Esophagus squamous epithelium (tissue), 5 donors: ENCODE data around the gene RGS18. TPM values are rescaled to one million over a fixed set of nuclear protein-coding genes. Genes with fewer than 3 reads are reported as not detected.

ENCODE experiments used
- DNase-seq: peaks from one replicate; lab custom pipeline; 2025; lab: John Stamatoyannopoulos, UW
- H3K27ac ChIP-seq, 4 donors: fragments of 200-600 bp; sonication (generic); one replicate each; pipeline ENCODE4 v1.5.1; 2016 to 2019; ENCODE audit warnings: mild to moderate bottlenecking in 1 of 4
- H3K27me3 ChIP-seq, 4 donors: fragments of 200-600 bp; sonication (generic); 1 replicate in 3 of 4; 2 replicates in 1 of 4; pipeline versions ENCODE4 v1.5.1 to v1.6.0; 2017 to 2021; ENCODE audit warnings: antibody characterized with exemption in 1 of 4
- H3K36me3 ChIP-seq, 3 donors: fragments of 200-600 bp; sonication (generic); one replicate each; pipeline ENCODE4 v1.5.1; 2016 to 2019
- H3K4me1 ChIP-seq, 3 donors: fragments of 200-600 bp; sonication (generic); one replicate each; pipeline ENCODE4 v1.5.1; 2017 to 2019
- H3K4me3 ChIP-seq, 4 donors: fragments of 200-600 bp; sonication (generic); 1 replicate in 3 of 4; 2 replicates in 1 of 4; pipeline ENCODE4 v1.5.1; 2016 to 2019; ENCODE audit warnings: mild to moderate bottlenecking in 2 of 4, moderate library complexity in 1 of 4
- H3K9me3 ChIP-seq, 3 donors: fragments of 200-600 bp; sonication (generic); one replicate each; pipeline ENCODE4 v1.5.1; 2016 to 2019
- POLR2A ChIP-seq, 4 donors: fragments of 450-650 bp; IDR thresholded peaks; one replicate each; pipeline ENCODE4 v1.6.1; 2017; ENCODE audit warnings: antibody characterized with exemption in 4 of 4, mild to moderate bottlenecking in 4 of 4, moderate library complexity in 3 of 4
- WGBS, 2 donors: methylation state at CpG; one replicate each; pipeline ENCODE4 v1.1.5; 2018; 5-methylcytosine and 5-hydroxymethylcytosine counted together
- intact Hi-C: fragments of 100-400 bp; cut with DNase I; formaldehyde crosslinking; loops from one replicate; pipeline ENCODE4 v1.15.0; 2022
- total RNA-seq, 4 donors: library from RNA; depleted of rRNA; stranded (reverse); fragments of >200 nt; gene quantifications; one replicate each; pipeline ENCODE4 v1.1.0, GENCODE V29; 2016
- TF ChIP-seq, protein P1 (sequence below), 6 experiments: fragments of 450-650 bp in 4 of 6; fragments of 200-600 bp in 2 of 6; sonication (generic) in 2 of 6; IDR thresholded peaks; one replicate each; pipeline ENCODE4 v1.5.1; 2016 to 2019; ENCODE audit warnings: antibody characterized with exemption in 6 of 6, mild to moderate bottlenecking in 4 of 6, moderate library complexity in 4 of 6
- donor health status: DM: yes; HTN: yes; CAD: no.

Gene RGS18
- total RNA-seq, 4 donors from 2014 or later: 0.53 to 4.6 (median 1.6) TPM

DNA sequence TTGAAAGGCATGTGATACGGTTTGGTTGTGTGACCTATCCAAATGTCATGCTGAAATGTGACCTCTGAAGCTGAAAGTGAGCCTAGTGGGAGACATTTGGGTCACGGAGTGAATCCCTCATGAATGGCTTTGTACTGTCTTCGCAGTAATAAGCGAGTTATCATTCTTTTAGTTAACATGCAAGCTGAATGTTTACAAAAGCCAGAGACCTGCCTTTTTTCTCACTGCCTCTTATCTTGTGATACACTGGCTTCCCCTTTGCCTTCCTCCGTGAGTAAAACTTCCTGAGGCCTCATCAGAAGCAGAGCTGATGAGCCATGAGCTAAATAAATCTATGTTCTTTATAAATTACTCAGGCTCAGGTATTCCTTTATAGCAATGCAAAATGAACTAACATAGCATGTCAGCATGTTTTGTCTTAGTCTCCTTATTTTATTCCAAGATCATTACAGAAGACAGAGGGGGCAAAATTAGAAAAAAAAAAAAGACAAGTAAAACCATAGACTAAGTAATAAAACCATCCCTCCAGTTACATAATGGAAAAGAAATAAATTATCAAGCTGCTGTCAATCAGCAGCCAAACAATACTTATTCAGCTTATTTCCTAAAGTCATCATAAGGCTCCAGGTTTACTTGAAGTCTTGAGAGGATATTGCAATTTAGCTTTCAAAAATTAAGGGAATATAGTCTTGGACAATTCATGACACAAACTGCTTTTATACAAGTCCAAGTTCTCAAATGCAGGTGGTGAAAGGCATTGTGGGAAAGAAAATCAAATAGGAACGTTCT is 12.1 kb downstream of the RGS18 start:
- 42% methylated on average over 6 of the region's 6 CpGs for WGBS, 2 donors
- intact Hi-C loops: no loop called here

DNA sequence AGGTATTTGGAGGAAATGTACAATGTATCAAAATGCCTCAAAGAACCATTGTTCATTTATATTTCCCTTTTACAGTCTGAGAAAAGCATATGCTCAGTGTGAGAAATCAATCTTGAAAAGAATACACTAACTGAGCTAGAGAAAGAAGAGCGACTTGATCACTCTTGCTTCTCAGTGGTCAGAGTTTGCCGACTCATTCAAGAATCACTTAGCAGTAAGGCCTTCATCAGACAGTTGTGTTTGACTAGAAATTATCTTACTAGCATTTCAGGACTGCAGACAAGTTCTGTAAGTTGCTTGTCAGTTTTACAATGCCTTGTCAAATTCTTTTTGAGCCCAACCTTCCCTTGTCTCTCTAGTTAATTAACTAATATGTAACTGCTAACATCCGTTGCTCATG is 12.9 kb downstream of the RGS18 start:
- WGBS, 2 donors: 78 to 85% methylated on average over 3 of the region's 3 CpGs
- intact Hi-C loops: no loop called here
- Histone ChIP-seq H3K27me3 (no peaks in the 10 kb centered on the region), H3K9me3 (no peaks in the 10 kb centered on the region), H3K4me3 (no peak overlapping the region), H3K27ac (no peak overlapping the region), H3K36me3 (no peaks in the 10 kb centered on the region), H3K4me1 (peaks cover 0 to 9% (median 0%) of the 10 kb centered on the region in 3 donors)
- TF ChIP-seq, protein P1, sequence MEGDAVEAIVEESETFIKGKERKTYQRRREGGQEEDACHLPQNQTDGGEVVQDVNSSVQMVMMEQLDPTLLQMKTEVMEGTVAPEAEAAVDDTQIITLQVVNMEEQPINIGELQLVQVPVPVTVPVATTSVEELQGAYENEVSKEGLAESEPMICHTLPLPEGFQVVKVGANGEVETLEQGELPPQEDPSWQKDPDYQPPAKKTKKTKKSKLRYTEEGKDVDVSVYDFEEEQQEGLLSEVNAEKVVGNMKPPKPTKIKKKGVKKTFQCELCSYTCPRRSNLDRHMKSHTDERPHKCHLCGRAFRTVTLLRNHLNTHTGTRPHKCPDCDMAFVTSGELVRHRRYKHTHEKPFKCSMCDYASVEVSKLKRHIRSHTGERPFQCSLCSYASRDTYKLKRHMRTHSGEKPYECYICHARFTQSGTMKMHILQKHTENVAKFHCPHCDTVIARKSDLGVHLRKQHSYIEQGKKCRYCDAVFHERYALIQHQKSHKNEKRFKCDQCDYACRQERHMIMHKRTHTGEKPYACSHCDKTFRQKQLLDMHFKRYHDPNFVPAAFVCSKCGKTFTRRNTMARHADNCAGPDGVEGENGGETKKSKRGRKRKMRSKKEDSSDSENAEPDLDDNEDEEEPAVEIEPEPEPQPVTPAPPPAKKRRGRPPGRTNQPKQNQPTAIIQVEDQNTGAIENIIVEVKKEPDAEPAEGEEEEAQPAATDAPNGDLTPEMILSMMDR (IDR thresholded peaks at IDR 0.05): no peak
- TF ChIP-seq POLR2A (IDR thresholded peaks at IDR 0.05): no peak
- DNase-seq: no peak

More for the DNA sequence above, 12.1 kb downstream of the RGS18 start:
- Histone ChIP-seq H3K27ac (no peak overlapping the region), H3K9me3 (no peaks in the 10 kb centered on the region), H3K4me1 (peaks cover 0 to 9% (median 0%) of the 10 kb centered on the region in 3 donors), H3K27me3 (no peaks in the 10 kb centered on the region), H3K4me3 (no peak overlapping the region), H3K36me3 (no peaks in the 10 kb centered on the region)
- DNase-seq: no peak
- TF ChIP-seq, protein P1 (IDR thresholded peaks at IDR 0.05): no peak
- TF ChIP-seq POLR2A (IDR thresholded peaks at IDR 0.05): no peak

DNA sequence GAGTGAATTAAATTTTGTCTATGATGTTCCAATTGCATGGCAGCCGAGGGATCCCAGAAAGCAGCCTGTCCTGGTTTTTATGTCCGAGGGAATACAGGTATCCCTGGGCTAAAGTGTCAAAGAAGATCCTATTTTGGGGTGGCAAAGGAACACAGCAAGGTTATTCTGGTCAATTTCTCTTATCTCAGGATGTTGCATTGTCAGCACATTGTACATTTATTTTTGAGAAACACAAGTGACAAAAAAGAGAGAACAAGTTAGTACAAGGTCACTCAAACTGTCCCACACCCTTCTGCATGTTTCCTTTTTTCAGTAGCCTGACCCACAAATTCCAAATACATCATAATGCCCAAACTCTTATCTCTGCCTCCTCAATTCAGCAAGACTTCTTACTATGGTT is 17.7 kb downstream of the RGS18 start:
- Histone ChIP-seq H3K27ac (no peak overlapping the region), H3K4me3 (no peak overlapping the region), H3K9me3 (no peaks in the 10 kb centered on the region), H3K4me1 (no peaks in the 10 kb centered on the region), H3K36me3 (no peaks in the 10 kb centered on the region), H3K27me3 (no peaks in the 10 kb centered on the region)
- no peak for DNase-seq
- intact Hi-C loops: no loop called here
- TF ChIP-seq, protein P1 (IDR thresholded peaks at IDR 0.05): no peak
- no peak for TF ChIP-seq POLR2A (IDR thresholded peaks at IDR 0.05)
- 45 to 76% methylated on average over 2 of the region's 2 CpGs for WGBS, 2 donors

DNA sequence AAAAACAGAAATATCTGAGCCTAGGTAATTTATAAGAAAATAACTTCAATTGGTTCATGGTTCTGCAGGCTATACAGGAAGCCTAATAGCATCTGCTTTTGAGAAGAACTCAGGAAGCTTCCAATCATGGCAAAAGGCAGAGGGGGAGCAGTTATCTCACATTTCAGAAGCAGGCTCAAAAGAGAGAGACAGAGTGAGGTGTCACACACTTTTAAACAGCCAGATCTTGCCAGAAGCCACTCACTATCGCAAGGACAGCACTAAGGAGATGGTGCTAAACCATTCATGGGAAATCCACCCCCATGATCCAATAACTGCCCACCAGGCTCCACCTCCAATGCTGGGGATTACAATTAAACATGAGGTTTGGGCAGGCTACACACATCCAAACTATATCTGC is 25.5 kb downstream of the RGS18 start:
- no peak for TF ChIP-seq POLR2A (IDR thresholded peaks at IDR 0.05)
- TF ChIP-seq, protein P1 (IDR thresholded peaks at IDR 0.05): no peak
- WGBS, 2 donors: 67 to 100% methylated on average over 1 of the region's 1 CpG
- H3K36me3 ChIP-seq: no peaks in the 10 kb centered on the region
- DNase-seq: no peak
- intact Hi-C loops: no loop called here
- H3K4me1 ChIP-seq: no peaks in the 10 kb centered on the region
- H3K4me3 ChIP-seq: no peak overlapping the region
- no peak overlapping the region for H3K27ac ChIP-seq
- no peaks in the 10 kb centered on the region for H3K27me3 ChIP-seq
- no peaks in the 10 kb centered on the region for H3K9me3 ChIP-seq

DNA sequence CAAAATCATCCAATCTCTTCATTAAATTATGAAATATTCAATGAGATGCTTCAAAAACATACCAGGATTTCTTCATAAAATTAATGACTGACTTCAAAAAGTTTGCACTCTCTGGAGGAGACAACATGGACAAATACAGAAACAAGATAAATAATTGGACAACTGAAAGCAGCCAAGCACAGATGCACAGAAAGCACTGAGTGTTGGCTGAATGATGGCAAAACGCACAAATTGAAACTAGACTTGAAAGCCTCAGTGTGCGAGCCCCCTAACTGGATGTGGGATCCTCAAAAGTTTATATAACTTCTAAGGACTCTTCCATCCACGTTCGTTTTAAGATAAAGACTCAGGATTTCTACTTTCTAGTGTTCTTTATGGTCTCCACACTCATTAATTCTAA is 27.9 kb downstream of the RGS18 start:
- 50 to 55% methylated on average over 4 of the region's 4 CpGs for WGBS, 2 donors
- intact Hi-C loops: no loop called here
- no peak for TF ChIP-seq POLR2A (IDR thresholded peaks at IDR 0.05)
- TF ChIP-seq, protein P1 (IDR thresholded peaks at IDR 0.05): no peak

More for the DNA sequence above, 27.9 kb downstream of the RGS18 start:
- DNase-seq: no peak
- Histone ChIP-seq H3K4me1 (no peaks in the 10 kb centered on the region), H3K27ac (no peak overlapping the region), H3K4me3 (no peak overlapping the region), H3K27me3 (no peaks in the 10 kb centered on the region), H3K36me3 (no peaks in the 10 kb centered on the region), H3K9me3 (no peaks in the 10 kb centered on the region)
